Activated CD8-positive, alpha-beta T cell treated with anti-CD3 and anti-CD28 coated beads, Interleukin-2, amount 10 ng/mL, durations not matched to agents 7 days and 5 days (primary cell): Measurements from ENCODE around the gene TBC1D22A. TPM values are rescaled to one million over a fixed set of nuclear protein-coding genes. Genes with fewer than 3 reads are reported as not detected.

ENCODE experiments used
- ATAC-seq: fragments of 150-1000 bp; cut with Tn5 transposase; one replicate; pipeline ENCODE4 v1.10.0; 2021; ENCODE audit warnings: moderate library complexity
- CTCF ChIA-PET: fragments of 350-600 bp; sonication (Branson Sonifier 250); formaldehyde crosslinking; loops from one replicate; lab custom pipeline; 2021; ENCODE audit warnings: antibody characterized with exemption; lab: Charles Lee
- POLR2A ChIA-PET: fragments of 350-600 bp; sonication (Branson Sonifier 250); formaldehyde crosslinking; loops from one replicate; lab custom pipeline; 2021; ENCODE audit warnings: antibody characterized with exemption; lab: Charles Lee
- DNase-seq: peaks from one replicate; pipeline ENCODE4 v3.0.0-alpha.2; 2020
- H3K27ac Mint-ChIP-seq: one replicate; pipeline ENCODE4 v1.8.0; 2021; ENCODE audit warnings: mild to moderate bottlenecking, mixed read lengths
- H3K27me3 Mint-ChIP-seq: one replicate; pipeline ENCODE4 v1.8.0; 2021; ENCODE audit warnings: low read depth, mixed read lengths
- H3K36me3 Mint-ChIP-seq: one replicate; pipeline ENCODE4 v1.8.0; 2021; ENCODE audit warnings: low read depth, mixed read lengths
- H3K4me1 Mint-ChIP-seq: one replicate; pipeline ENCODE4 v1.8.0; 2021; ENCODE audit warnings: low read depth, mixed read lengths
- H3K4me3 Mint-ChIP-seq: one replicate; pipeline ENCODE4 v1.8.0; 2021; ENCODE audit warnings: mild to moderate bottlenecking, mixed read lengths
- H3K9me3 Mint-ChIP-seq: one replicate; pipeline ENCODE4 v1.8.0; 2022; ENCODE audit warnings: mixed read lengths; ENCODE audit not compliant: insufficient read depth
- total RNA-seq, 2 experiments: library from RNA; stranded (reverse); gene quantifications; one replicate each; pipeline ENCODE4 v1.2.3, GENCODE V29; 2021

The TBC1D22A gene
- total RNA-seq, 2 experiments from 2014 or later: 34.1 to 38.7 TPM

DNA sequence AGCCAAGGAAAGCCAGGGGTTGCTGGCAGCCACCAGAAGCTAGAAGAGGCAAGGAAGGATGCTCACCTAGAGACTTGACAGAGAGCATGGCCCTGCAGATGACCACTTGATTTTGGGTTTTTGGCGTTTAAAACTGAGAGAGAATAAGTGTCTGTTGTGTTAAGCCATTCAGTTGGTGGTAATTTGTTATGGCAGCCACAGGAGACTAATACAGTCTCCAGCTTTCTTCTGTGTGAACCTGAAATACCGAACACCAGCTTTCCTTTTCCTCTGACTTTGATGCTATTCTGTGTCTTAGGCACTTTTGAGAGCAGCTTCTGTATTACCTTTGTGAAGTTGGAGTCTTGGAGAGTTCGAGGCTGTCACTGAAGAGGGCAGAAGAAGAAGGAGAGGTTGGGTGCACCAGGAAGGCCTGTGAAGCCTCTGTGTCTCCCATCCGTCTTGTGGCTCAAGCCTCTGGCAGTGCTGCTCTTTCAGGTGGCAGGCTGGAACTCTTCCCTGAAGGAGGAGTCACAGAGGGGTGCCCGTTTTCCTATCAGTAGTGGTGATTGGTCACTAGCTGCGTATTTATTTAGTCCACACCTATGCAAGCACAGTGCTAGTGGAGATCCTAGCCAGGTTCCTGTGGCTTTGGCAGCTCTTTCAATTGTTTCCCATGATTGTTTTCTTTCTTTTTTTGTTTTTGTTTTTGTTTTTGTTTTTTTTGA lies 2.5 kb downstream of the TBC1D22A start:
- Mint-ChIP-seq H3K4me3 (no peak overlapping the region), H3K36me3 (peaks cover 39% of the 10 kb centered on the region), H3K27me3 (no peaks in the 10 kb centered on the region), H3K4me1 (peaks cover 58% of the 10 kb centered on the region), H3K27ac (peak overlapping the region; percentile 32), H3K9me3 (no peaks in the 10 kb centered on the region)
- ChIA-PET CTCF (interaction anchor here (1.2 to 4.6 kb wide), 3 partner anchors 9 to 201 kb away, joined by 4 to 38 read pairs (median 19); no protein-coding TSS in a partner anchor), POLR2A (interaction anchor here (1.1 to 1.3 kb wide), 2 partner anchors 9 to 15 kb away, joined by 3 read pairs; no protein-coding TSS in a partner anchor)
- DNase-seq: no peak
- no peak for ATAC-seq

- no peaks in the 10 kb centered on the region for H3K27me3 Mint-ChIP-seq
- ChIA-PET CTCF (interaction anchor here (1.1 to 4.6 kb wide), 2 partner anchors 8 to 37 kb away, joined by 4 to 38 read pairs; no protein-coding TSS in a partner anchor), POLR2A (no interaction called here)
- ATAC-seq (no peak), DNase-seq (no peak)
- no peaks in the 10 kb centered on the region for H3K9me3 Mint-ChIP-seq
- peaks cover 42% of the 10 kb centered on the region for H3K36me3 Mint-ChIP-seq
- H3K4me1 Mint-ChIP-seq: peaks cover 53% of the 10 kb centered on the region
- no peak overlapping the region for H3K4me3 Mint-ChIP-seq
- H3K27ac Mint-ChIP-seq: no peak overlapping the region
These were observed 4.2 kb downstream of the TBC1D22A start for GRCh38 chr22:46766611-46767010.

DNA sequence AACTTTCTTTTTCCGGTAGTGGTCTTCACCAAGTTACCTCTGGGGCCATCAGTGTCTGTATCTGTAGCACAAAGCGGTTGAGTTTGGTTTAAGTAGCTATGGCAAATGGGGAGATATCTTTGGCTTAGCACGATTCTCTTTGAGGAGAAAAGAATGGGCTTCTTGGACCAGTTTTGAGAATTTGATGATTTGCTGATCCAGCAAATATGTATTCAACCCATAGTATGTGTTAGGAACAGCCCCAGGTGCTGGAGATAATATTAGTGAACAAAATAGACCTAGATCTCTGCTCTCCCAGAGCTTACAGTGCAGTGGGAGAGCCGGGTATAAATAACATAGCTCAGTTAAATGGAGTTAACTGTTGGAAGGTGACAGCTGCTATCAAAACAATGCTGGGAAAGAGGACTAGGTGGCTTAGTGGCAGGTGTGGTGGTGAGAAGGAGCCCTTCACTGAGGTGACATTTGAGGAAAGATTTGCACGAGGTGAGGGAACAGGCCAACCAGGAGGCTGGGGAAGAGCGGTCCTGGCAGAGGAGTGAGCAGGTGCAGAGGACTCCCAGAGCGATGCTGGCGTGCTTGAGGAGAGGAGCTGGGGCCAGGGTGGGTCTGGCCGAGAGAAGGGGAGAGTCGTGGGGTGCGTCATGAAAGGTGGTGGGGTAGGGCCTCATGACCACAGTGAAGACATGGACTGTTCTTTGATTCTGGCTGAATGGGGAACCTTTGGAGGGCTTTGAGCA lies 5.0 kb downstream of the TBC1D22A start:
- Mint-ChIP-seq H3K4me1 (peaks cover 48% of the 10 kb centered on the region), H3K9me3 (no peaks in the 10 kb centered on the region), H3K27ac (peak overlapping the region; percentile 31), H3K36me3 (peaks cover 38% of the 10 kb centered on the region), H3K27me3 (no peaks in the 10 kb centered on the region), H3K4me3 (no peak overlapping the region)
- POLR2A ChIA-PET: no interaction called here
- no peak for DNase-seq
- CTCF ChIA-PET: interaction anchor here (1.1 kb wide), 1 partner anchor 9 kb away, joined by 4 read pairs; no protein-coding TSS in a partner anchor
- no peak for ATAC-seq

GRCh38 chr22:46769191-46769675 lies 6.8 kb downstream of the TBC1D22A start:
- Mint-ChIP-seq H3K36me3 (peaks cover 36% of the 10 kb centered on the region), H3K9me3 (no peaks in the 10 kb centered on the region), H3K27me3 (no peaks in the 10 kb centered on the region), H3K4me1 (peaks cover 50% of the 10 kb centered on the region), H3K4me3 (no peak overlapping the region), H3K27ac (peak overlapping the region; percentile 10)
- ChIA-PET POLR2A (interaction anchor here (0.6 kb wide), 1 partner anchor 9 kb away, joined by 3 read pairs; no protein-coding TSS in a partner anchor), CTCF (interaction anchor here (1.0 to 1.4 kb wide), 4 partner anchors 9 to 34 kb away, joined by 3 to 5 read pairs (median 4); no protein-coding TSS in a partner anchor)
- ATAC-seq (no peak), DNase-seq (no peak)

DNA sequence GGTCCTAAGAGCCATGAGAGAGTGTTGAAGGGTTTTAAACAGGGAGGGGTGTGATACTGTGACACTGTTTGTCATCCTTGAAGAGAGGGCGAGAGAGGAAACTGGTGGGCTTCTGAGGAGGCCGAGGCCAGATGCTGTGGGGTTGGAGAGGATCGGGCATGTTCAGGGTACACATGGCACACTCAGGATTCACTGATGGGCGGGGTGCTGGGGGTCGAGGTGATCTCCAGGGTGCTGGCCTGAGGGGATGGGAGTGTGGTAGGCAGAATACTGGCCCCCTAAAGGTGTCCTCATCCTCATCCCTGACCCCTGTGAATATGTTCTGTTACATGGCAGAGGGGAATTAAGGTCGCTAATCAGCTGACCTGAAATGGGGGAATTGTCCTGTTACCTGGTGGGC lies 7.3 kb downstream of the TBC1D22A start:
- H3K4me3 Mint-ChIP-seq: no peak overlapping the region
- no peaks in the 10 kb centered on the region for H3K27me3 Mint-ChIP-seq
- ChIA-PET CTCF (interaction anchor here (1.0 to 1.9 kb wide), 3 partner anchors 8 to 33 kb away, joined by 3 to 8 read pairs (median 4); no protein-coding TSS in a partner anchor), POLR2A (no interaction called here)
- H3K27ac Mint-ChIP-seq: peak overlapping the region; percentile 10
- no peak for ATAC-seq
- H3K4me1 Mint-ChIP-seq: peaks cover 50% of the 10 kb centered on the region
- no peaks in the 10 kb centered on the region for H3K9me3 Mint-ChIP-seq
- H3K36me3 Mint-ChIP-seq: peaks cover 36% of the 10 kb centered on the region
- DNase-seq: no peak

DNA sequence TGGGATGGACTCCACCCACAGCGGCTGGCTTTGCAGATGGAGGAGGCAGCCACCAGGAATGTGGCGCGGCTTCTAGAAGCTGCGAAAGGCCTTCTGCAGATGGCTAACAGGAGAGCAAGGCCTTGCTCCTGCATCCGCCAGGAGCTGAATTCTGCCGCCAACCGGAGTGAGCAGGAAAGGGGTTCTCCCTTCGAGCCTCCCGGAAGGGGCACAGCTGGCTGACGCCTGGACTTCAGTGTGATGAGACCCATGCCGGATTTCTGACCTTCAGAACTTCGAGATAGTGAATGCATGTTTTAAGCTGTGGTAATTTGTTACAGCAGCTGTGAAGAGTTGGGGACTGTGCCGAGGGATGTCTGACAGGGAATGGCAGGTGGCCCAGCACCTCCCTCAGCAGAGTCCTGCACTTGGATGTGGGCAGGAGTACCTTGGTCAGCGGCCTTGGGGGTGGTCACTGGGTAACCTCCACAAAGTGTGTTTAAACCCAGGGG lies 7.7 kb downstream of the TBC1D22A start:
- ChIA-PET CTCF (interaction anchor here (1.1 to 1.9 kb wide), 3 partner anchors 9 to 33 kb away, joined by 3 to 8 read pairs (median 4); no protein-coding TSS in a partner anchor), POLR2A (interaction anchor here (0.6 kb wide), 2 partner anchors 42 to 134 kb away, joined by 3 read pairs; no protein-coding TSS in a partner anchor)
- H3K27me3 Mint-ChIP-seq: no peaks in the 10 kb centered on the region
- ATAC-seq (no peak), DNase-seq (no peak)
- no peak overlapping the region for H3K4me3 Mint-ChIP-seq
- peaks cover 32% of the 10 kb centered on the region for H3K36me3 Mint-ChIP-seq
- peaks cover 51% of the 10 kb centered on the region for H3K4me1 Mint-ChIP-seq
- peak overlapping the region; percentile 10 for H3K27ac Mint-ChIP-seq
- H3K9me3 Mint-ChIP-seq: no peaks in the 10 kb centered on the region

DNA sequence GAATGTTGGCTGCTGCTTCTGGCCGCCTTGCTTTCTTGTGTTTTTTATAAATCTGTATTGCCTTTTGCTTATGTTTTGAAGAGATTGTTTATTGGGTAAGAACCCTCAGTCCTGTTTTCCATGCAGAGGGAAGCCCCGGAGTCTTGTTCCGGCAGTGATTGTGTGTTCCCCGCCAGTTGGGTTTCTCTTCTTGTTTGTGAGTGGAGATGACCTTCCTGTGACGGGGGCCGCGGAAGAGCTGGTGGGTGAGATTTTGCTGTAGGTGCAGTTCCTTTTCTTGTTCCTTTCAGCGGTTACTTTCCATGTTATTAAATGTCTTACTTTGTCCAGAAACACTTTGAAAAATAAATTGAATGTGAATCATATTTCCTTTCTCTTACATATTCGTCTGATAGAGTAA lies 8.3 kb downstream of the TBC1D22A start:
- CTCF ChIA-PET: interaction anchor here (1.1 to 1.9 kb wide), 3 partner anchors 9 to 32 kb away, joined by 3 to 8 read pairs (median 4); no protein-coding TSS in a partner anchor
- ATAC-seq: no peak
- POLR2A ChIA-PET: interaction anchor here (0.6 kb wide), 2 partner anchors 42 to 133 kb away, joined by 3 read pairs; no protein-coding TSS in a partner anchor

GRCh38 chr22:46773076-46773475 lies 10.6 kb downstream of the TBC1D22A start:
- no peaks in the 10 kb centered on the region for H3K27me3 Mint-ChIP-seq
- peaks cover 34% of the 10 kb centered on the region for H3K36me3 Mint-ChIP-seq
- ChIA-PET POLR2A (interaction anchor here (3.1 kb wide), 1 partner anchor 10 kb away, joined by 25 read pairs; the partner anchor contains the start of gene TBC1D22A), CTCF (interaction anchor here (0.9 to 3.1 kb wide), 5 partner anchors 10 to 28 kb away, joined by 3 to 19 read pairs (median 9); partner anchors contain the start of gene TBC1D22A)
- no peak for ATAC-seq
- peaks cover 63% of the 10 kb centered on the region for H3K4me1 Mint-ChIP-seq
- H3K4me3 Mint-ChIP-seq: no peak overlapping the region
- no peaks in the 10 kb centered on the region for H3K9me3 Mint-ChIP-seq
- no peak for DNase-seq
- H3K27ac Mint-ChIP-seq: peak overlapping the region; percentile 81

More for the DNA sequence above, 8.3 kb downstream of the TBC1D22A start:
- Mint-ChIP-seq H3K9me3 (no peaks in the 10 kb centered on the region), H3K36me3 (peaks cover 30% of the 10 kb centered on the region), H3K4me1 (peaks cover 55% of the 10 kb centered on the region), H3K27ac (peak overlapping the region; percentile 66), H3K4me3 (no peak overlapping the region), H3K27me3 (no peaks in the 10 kb centered on the region)
- no peak for DNase-seq

DNA sequence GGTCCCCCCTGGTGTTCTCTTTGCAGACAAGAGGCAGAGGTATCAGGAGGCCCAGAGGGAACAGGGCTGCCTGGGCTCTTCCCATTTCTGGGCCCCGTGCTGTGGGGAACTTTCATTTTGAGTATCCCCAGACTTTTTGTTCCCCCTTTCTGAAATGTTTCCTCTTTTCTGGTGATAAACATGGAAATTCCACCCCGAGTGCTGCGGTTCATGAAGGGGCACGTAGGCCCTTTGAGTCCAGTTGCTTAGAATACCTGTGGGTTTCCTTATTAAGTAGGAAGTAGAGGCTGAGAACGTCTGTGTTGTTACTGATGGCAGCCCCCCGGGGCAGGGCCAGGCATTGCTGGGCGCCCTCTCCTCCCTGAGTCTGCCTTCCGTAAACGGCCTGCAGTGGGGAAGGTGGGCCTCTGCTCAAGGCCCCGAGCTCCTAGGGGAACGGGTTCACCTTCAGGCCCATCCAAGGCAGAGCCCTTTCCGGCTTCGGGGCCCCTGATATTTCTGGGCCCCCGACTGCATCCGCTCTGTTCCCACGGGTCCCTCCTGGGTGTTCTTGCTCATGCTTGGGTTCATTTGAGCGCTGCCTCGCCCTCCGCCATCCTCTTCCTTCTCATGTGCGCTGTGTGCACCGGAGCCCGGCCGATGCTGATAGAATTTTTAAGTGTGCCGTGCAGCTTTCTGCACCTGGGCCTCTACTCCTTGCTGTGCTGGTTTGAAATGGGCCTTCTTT lies 12.0 kb downstream of the TBC1D22A start:
- ChIA-PET CTCF (interaction anchor here (1.1 to 3.1 kb wide), 6 partner anchors 11 to 211 kb away, joined by 3 to 19 read pairs (median 8); partner anchors contain the start of gene TBC1D22A), POLR2A (interaction anchor here (0.9 to 3.1 kb wide), 3 partner anchors 9 to 25 kb away, joined by 3 to 25 read pairs (median 3); partner anchors contain the start of gene TBC1D22A)
- peaks cover 63% of the 10 kb centered on the region for H3K4me1 Mint-ChIP-seq
- DNase-seq: no peak
- H3K27me3 Mint-ChIP-seq: no peaks in the 10 kb centered on the region
- H3K36me3 Mint-ChIP-seq: peaks cover 35% of the 10 kb centered on the region
- ATAC-seq: peak; percentile 47
- no peaks in the 10 kb centered on the region for H3K9me3 Mint-ChIP-seq
- H3K4me3 Mint-ChIP-seq: peak overlapping the region; percentile 59
- peak overlapping the region; percentile 81 for H3K27ac Mint-ChIP-seq

DNA sequence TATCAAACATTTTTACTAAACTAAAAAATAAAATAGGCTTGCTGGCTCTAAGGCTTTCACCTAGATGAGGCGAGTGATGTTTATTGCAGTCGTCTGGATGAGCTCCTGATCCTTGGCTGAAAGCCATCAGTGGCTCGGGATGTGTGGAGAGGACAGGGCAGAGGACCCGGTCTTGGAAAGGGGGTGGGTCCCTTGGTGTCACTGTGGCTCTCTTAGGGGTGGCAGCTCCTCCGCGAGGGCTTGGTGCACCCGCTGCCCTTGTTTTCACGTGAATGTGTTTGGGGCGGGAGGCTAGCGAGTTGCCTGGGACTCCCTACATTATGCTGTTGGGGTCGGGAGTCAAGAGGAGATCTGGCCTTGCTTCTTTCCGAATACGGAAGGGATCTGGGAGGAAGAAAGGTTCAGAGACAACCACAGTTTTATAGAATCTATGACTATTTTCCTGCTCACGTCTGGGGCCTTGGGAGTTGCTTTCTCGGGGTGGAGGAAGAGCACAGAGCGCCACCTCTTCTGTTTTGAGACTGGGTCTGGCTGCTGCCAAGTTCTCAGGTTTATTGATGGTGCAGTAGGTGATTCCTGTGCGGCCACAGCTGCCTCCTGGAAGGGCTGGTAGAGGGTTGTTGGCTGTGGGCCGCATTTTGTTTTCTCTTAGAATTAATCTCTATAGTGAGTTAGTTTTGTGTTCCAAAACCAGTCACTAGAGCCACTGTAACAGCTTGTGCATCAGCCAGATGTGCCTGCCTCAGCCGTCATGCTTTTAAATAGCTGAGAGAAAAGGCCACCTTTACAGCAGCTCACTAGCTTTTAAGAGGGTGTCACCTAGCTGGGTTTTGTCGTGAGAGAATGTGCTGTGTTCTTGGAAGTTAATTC lies 12.8 kb downstream of the TBC1D22A start:
- H3K4me3 Mint-ChIP-seq: peak overlapping the region; percentile 59
- H3K4me1 Mint-ChIP-seq: peaks cover 58% of the 10 kb centered on the region
- H3K36me3 Mint-ChIP-seq: peaks cover 31% of the 10 kb centered on the region
- H3K27me3 Mint-ChIP-seq: no peaks in the 10 kb centered on the region
- H3K9me3 Mint-ChIP-seq: no peaks in the 10 kb centered on the region
- ChIA-PET POLR2A (interaction anchor here (0.6 to 3.1 kb wide), 2 partner anchors 12 to 26 kb away, joined by 4 to 25 read pairs; partner anchors contain the start of gene TBC1D22A), CTCF (interaction anchor here (1.2 to 3.1 kb wide), 5 partner anchors 12 to 212 kb away, joined by 3 to 19 read pairs (median 6); partner anchors contain the start of gene TBC1D22A)
- no peak for DNase-seq
- peak overlapping the region; percentile 81 for H3K27ac Mint-ChIP-seq
- no peak for ATAC-seq
